Epithelial cell of esophagus (primary cell): ENCODE results near the gene AHDC1.

Experiments
- DNase-seq: peaks from one replicate; pipeline ENCODE4 v3.0.0; 2010; ENCODE audit warnings: low read depth
- H3K4me3 ChIP-seq: 2 replicates; pipeline ENCODE4 v1.5.1; 2011; ENCODE audit warnings: mild to moderate bottlenecking, low read length, control low read depth
- TF ChIP-seq, protein P1 (sequence below): IDR thresholded peaks from 2 replicates; pipeline ENCODE4 v1.5.1; 2011; ENCODE audit warnings: low read depth, mild to moderate bottlenecking, low read length, control low read depth, inconsistent platforms; ENCODE audit not compliant: insufficient read depth; ENCODE audit errors: missing control alignments

The AHDC1 gene

DNA sequence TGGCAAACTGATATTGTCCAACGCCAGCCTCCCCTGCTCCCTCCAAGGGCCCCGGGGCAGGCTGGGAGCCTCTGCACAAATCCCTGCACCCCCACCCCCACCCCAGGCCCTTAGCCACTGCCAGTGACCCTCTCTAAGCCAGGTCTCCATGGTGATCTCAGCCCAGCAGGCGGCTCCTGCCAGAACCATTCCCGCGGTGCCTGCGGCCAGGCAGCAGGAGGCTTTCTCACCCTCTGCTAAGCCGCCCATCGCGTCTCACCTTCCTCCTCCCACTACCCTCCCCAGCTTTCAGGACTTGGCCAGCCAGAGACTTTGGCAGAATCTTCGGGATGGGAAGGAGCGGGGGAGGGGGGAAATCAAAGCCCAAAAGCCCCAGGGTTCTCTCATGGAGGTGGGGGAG, 67.2 kb downstream of the AHDC1 start:
- peak; percentile 51 for DNase-seq
- H3K4me3 ChIP-seq, result no peak overlapping the region
- TF ChIP-seq, protein P1, sequence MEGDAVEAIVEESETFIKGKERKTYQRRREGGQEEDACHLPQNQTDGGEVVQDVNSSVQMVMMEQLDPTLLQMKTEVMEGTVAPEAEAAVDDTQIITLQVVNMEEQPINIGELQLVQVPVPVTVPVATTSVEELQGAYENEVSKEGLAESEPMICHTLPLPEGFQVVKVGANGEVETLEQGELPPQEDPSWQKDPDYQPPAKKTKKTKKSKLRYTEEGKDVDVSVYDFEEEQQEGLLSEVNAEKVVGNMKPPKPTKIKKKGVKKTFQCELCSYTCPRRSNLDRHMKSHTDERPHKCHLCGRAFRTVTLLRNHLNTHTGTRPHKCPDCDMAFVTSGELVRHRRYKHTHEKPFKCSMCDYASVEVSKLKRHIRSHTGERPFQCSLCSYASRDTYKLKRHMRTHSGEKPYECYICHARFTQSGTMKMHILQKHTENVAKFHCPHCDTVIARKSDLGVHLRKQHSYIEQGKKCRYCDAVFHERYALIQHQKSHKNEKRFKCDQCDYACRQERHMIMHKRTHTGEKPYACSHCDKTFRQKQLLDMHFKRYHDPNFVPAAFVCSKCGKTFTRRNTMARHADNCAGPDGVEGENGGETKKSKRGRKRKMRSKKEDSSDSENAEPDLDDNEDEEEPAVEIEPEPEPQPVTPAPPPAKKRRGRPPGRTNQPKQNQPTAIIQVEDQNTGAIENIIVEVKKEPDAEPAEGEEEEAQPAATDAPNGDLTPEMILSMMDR, result no peak

DNA sequence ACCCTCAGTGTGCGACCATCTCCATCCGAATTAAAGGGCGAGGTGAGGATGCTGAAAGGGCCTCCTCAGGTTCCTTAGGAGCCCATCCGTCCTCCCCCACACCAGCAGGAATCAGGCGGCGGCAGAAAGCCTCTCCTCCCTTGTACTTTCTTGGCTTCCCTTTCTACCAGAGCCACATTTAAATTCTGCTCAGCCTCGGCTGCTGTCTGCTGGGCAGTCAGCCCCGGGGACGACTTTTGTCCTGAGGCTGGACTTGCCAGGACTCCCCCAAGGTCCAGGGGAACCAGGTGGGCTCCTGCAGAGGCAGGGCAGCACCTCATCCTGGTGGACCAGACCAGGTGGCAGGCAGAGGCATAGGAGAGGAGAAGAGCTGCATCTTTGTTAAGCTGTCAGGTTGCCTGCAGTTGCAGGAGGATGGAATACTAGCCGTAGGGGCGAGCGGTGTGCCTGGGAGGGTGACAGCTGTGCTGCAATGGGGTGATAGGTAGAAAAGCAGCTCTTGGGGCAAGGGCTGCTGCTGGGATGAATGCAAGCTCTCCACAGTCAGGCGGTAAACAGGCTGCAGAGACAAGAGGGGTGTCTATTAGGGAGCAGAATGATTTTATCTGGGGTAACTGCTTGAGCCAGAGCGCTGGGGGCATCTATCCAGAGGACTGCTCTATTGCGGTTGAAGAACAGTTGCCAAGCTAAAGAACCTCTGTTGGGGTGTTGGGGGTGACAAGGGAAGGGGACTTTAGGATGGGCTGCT, 67.8 kb downstream of the AHDC1 start:
- TF ChIP-seq, protein P1, result no peak

DNA sequence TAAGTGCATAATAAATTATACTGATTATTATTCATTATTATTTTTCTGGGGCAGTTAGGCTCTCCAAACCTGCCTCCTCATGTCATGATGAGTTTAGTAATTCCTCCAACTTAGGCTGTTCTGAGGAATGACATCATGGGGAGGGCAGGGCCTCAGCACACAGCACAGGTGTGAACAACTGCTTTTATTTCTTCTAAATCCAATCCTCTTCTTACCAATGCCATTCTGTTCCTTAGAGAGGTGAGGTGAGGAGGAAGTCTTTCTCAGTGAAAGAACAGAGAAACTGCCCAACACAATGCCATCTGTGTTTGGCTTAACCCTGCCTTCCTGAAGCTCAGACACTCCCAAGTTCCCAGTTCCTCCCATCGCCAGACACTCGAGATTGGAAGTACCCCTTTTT, 68.6 kb downstream of the AHDC1 start:
- no peak overlapping the region for H3K4me3 ChIP-seq
- peak; percentile 65 for DNase-seq
- TF ChIP-seq, protein P1, result no peak

More for the DNA sequence above, 67.8 kb downstream of the AHDC1 start:
- H3K4me3 ChIP-seq, result no peak overlapping the region
- no peak for DNase-seq

DNA sequence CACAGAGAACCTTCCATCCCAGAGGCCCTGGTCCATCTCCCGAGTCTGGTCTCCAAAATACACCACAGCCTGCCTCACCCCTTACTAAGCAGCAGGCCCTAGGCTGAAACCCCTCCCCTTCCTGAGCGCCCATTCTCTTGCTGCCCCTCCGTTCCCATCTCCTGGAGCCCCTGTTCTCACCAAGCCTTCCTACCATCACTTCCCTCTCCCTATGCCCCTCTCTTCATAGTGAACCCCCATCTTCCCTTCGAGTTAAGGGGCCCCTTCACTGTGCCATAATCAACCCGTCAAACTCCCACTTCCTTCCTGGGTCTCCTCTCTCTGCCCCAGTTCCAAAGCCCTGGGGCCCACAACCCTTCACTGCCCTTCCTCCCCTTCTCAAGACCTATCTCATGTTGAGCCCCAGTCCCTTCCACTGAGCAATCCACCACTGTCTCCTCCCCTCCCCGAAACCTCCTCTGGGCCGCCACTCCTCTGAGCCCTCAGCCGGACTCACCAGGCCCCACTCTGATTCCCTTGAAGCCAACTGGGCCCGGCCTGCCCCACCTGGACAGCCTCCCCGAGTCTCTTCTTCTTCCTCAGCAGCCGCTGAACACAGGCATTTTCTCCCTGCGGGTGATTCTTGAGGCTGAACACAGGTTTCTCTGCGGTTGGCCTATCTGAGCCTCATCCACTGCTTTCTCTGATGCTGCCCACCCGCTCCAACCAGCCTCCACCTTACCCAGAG, 71.8 kb downstream of the AHDC1 start:
- DNase-seq, result no peak
- no peak overlapping the region for H3K4me3 ChIP-seq
- TF ChIP-seq, protein P1, result no peak

DNA sequence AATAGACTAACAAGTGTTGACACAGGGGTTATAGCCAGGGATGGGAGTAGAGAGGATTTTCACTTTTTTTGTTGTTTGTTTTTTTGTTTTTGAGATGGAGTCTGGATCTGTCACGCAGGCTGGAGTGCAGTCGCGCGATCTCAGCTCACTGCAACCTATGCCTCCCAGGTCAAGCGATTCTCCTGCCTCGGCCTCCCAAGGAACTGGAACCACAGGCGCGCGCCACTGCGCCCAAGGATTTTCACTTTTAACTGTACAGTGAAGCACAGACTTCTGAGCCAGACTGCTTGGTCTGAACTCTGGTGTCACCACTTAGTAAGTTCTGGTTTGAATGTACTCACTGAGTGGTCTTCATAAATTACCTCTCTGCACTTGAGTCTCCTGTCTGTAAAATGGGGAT, 73.8 kb downstream of the AHDC1 start:
- no peak for DNase-seq
- TF ChIP-seq, protein P1, result no peak
- no peak overlapping the region for H3K4me3 ChIP-seq

DNA sequence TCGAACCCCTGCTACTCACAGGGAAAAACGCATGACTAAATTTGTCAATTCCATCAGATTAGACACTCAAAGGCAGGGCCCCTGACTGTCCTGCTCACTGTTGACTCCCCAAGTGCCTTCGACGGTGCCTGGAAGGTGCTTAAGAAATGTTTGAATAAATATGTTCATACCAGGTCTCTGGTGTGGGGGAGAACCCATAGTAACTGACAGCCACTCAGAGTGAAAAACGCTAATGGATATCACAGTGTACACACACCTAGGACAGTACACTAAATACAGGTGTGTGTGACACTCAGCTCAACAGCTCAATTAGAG, 74.3 kb downstream of the AHDC1 start:
- no peak overlapping the region for H3K4me3 ChIP-seq
- TF ChIP-seq, protein P1, result no peak
- DNase-seq, result no peak
